ENCODE measurements around the gene MOCS3. TPM values are rescaled to one million over a fixed set of nuclear protein-coding genes. Genes with fewer than 3 reads are reported as not detected.

The MOCS3 gene
- total RNA-seq, 4 donors from 2014 or later: 5.8 to 8.0 (median 6.8) TPM

DNA sequence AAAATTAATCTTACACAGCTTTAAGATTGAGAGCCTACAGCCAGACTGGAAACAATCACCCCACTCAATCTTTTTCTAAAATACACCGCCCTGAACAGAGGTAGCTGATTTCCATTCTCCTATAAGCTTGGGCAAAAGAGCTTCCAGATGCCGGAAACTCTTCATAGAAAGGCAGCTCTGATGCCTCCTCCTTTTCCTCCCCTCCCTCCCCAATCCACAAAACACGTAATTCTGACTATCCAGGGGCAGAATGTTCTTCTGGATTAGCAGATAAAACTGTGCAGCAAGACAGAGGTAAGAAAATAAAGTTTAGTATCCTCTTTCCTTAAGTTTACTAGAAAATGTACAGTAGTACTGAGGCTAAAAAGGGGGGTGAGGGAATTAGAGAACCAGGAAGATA is 43.2 kb upstream of the MOCS3 start:
- DNase-seq (ENCODE audit: low spot score in 2 of 2): no peak
- no peak for TF ChIP-seq POLR2A (IDR thresholded peaks at IDR 0.05)
- TF ChIP-seq, protein P1, sequence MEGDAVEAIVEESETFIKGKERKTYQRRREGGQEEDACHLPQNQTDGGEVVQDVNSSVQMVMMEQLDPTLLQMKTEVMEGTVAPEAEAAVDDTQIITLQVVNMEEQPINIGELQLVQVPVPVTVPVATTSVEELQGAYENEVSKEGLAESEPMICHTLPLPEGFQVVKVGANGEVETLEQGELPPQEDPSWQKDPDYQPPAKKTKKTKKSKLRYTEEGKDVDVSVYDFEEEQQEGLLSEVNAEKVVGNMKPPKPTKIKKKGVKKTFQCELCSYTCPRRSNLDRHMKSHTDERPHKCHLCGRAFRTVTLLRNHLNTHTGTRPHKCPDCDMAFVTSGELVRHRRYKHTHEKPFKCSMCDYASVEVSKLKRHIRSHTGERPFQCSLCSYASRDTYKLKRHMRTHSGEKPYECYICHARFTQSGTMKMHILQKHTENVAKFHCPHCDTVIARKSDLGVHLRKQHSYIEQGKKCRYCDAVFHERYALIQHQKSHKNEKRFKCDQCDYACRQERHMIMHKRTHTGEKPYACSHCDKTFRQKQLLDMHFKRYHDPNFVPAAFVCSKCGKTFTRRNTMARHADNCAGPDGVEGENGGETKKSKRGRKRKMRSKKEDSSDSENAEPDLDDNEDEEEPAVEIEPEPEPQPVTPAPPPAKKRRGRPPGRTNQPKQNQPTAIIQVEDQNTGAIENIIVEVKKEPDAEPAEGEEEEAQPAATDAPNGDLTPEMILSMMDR (IDR thresholded peaks at IDR 0.05): no peak
- WGBS, 2 donors: 27 to 36% methylated on average over 3 of the region's 3 CpGs
- no peak overlapping the region for H3K4me3 ChIP-seq (ENCODE audit: low read depth, poor library complexity, severe bottlenecking)
- intact Hi-C loops (cut with DNase I; ENCODE audit: low total_unique reads): no loop called here

GRCh38 chr20:50916257-50916656 is 42.4 kb upstream of the MOCS3 start:
- intact Hi-C loops (cut with DNase I; ENCODE audit: low total_unique reads): no loop called here
- TF ChIP-seq, protein P1 (IDR thresholded peaks at IDR 0.05): no peak
- no peak for TF ChIP-seq POLR2A (IDR thresholded peaks at IDR 0.05)
- WGBS, 2 donors: 39 to 42% methylated on average over 5 of the region's 5 CpGs

DNA sequence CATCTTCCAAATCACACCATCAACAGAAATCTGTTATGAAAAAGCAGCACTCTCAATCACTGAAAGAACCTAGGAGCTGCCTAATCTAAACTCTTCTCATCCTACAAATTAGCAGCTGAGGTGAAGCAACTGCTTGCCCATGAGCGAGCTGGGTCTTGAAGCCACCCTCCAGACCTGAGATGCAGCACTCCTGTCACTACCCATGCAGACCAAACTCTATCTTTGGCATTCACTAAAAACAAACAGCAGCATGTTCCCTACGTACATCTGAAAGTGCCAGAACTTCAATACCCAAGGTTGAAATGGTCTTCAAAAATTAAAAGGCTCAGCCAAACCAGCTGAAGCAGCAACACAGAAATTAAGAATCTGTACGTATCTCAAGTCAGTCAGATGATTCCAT is 41.7 kb upstream of the MOCS3 start:
- 64 to 67% methylated on average over 3 of the region's 3 CpGs for WGBS, 2 donors
- intact Hi-C loops (cut with DNase I; ENCODE audit: low total_unique reads): no loop called here
- no peak for DNase-seq (ENCODE audit: low spot score in 2 of 2)
- TF ChIP-seq, protein P1 (IDR thresholded peaks at IDR 0.05): no peak
- no peak for TF ChIP-seq POLR2A (IDR thresholded peaks at IDR 0.05)
- H3K4me3 ChIP-seq (ENCODE audit: low read depth, poor library complexity, severe bottlenecking): no peak overlapping the region

More at GRCh38 chr20:50916257-50916656, 42.4 kb upstream of the MOCS3 start:
- H3K4me3 ChIP-seq (ENCODE audit: low read depth, poor library complexity, severe bottlenecking): no peak overlapping the region
- no peak for DNase-seq (ENCODE audit: low spot score in 2 of 2)

DNA sequence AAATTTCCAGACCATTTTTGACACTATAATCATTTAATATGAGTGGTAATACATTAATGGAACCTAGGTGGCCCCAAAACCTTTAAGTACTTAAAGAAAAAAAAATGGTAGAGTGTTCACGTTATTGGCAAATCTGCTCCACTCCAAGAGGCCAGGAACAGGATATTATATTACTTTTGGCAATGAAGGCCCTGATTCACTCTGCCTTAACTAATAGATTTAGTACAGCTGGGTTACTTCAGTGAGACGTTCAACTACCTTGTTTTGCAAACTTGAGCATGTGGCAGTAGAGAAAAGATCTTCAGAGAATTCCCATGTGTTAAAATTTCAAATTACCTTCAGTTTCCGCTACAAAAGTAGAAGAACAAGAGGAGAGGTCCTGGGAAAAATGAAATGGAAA is 40.2 kb upstream of the MOCS3 start:
- no peak for TF ChIP-seq POLR2A (IDR thresholded peaks at IDR 0.05)
- TF ChIP-seq, protein P1 (IDR thresholded peaks at IDR 0.05): no peak
- DNase-seq (ENCODE audit: low spot score in 2 of 2): no peak
- H3K4me3 ChIP-seq (ENCODE audit: low read depth, poor library complexity, severe bottlenecking): no peak overlapping the region
- intact Hi-C loops (cut with DNase I; ENCODE audit: low total_unique reads): no loop called here
- WGBS, 2 donors: 38 to 44% methylated on average over 3 of the region's 3 CpGs

DNA sequence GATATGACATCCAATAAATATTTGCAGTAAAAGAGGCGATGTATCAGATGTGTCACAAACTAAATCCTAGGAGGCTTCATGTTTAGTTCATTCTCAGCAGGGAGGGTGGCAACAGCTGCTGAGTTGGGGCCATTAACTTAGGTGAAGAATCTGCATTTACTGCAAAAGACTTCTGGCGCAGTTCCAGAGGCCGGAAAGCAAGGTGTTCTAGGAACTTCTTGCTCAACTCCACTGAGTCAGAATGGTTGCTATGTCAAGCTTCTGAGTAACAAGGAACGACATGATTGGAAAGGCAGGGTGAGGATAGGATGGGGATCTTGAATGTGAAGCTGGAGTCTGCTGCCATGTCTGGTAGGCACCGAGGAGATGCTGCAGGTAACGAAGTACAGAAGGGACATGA is 39.1 kb upstream of the MOCS3 start:
- intact Hi-C loops (cut with DNase I; ENCODE audit: low total_unique reads): no loop called here
- peak in 1 of 2 donors; percentile 21 for DNase-seq (ENCODE audit: low spot score in 2 of 2)
- TF ChIP-seq, protein P1 (IDR thresholded peaks at IDR 0.05): no peak
- no peak for TF ChIP-seq POLR2A (IDR thresholded peaks at IDR 0.05)
- 63 to 66% methylated on average over 6 of the region's 6 CpGs for WGBS, 2 donors
- no peak overlapping the region for H3K4me3 ChIP-seq (ENCODE audit: low read depth, poor library complexity, severe bottlenecking)

GRCh38 chr20:50920997-50921396 is 37.6 kb upstream of the MOCS3 start:
- H3K4me3 ChIP-seq (ENCODE audit: low read depth, poor library complexity, severe bottlenecking): no peak overlapping the region
- no peak for DNase-seq (ENCODE audit: low spot score in 2 of 2)
- intact Hi-C loops (cut with DNase I; ENCODE audit: low total_unique reads): loop anchor here (10.0 kb wide), 1 partner anchor 126 kb away; the partner anchor contains the start of gene BCAS4
- TF ChIP-seq POLR2A (IDR thresholded peaks at IDR 0.05): no peak
- TF ChIP-seq, protein P1 (IDR thresholded peaks at IDR 0.05): no peak
